NCI-H345 treated with DMSO at 0.1 percent for 48 hours (cell line): ENCODE measurements around the gene RPS6KC1.
"Not testable (repeated sequence)": the region's sequence is repeated elsewhere in the genome, so short reads cannot be mapped to it uniquely, and the experiment has no call there.

Experiments used
- DNase-seq: peaks from one replicate; lab custom pipeline; 2025; ENCODE audit not compliant: unreplicated experiment; lab: John Stamatoyannopoulos, UW

RPS6KC1 gene

GRCh38 chr1:213054733-213055591 lies 3.9 kb downstream of the RPS6KC1 start:
- no peak for DNase-seq

- DNase-seq = no peak
Measured at GRCh38 chr1:213055767-213056166, 4.7 kb downstream of the RPS6KC1 start.

DNA sequence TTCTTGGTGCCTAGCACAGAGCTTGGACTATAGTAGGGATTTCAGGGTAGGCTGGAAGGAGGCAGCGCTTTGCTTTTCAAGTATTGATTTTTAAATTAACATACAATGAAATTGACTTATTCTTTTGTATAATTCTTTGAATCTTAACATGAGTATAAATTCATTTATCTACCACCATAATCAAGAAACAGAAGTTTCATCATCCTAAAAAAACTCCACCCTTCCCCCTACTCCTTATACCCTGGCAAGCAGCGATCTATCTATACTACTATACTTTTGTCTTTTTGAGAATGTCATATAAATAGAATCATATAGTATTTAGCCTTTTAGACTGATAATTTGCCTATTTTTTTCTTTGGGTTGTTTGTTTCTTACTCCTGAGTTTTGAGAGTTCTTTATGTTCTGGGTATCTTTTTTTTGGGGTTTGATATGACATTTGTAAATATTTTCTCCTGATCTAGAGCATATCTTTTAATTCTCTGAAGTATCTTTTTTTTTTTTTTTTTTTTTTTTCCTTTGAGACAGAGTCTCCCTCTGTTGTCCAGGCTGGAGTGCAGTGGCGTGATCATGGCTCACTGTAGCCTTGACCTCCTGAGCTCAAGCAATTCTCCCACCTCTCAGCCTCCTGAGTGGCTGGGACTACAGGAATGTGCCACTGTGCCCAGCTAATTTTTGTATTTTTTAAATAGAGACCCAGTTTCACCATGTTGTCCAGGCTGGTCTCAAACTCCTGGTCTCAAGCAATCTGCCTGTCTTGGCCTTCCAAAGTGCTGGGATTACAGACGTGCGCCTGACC lies 6.4 kb downstream of the RPS6KC1 start:
- no peak for DNase-seq

GRCh38 chr1:213060836-213061235 lies 9.8 kb downstream of the RPS6KC1 start:
- DNase-seq = peak; percentile 83

DNA sequence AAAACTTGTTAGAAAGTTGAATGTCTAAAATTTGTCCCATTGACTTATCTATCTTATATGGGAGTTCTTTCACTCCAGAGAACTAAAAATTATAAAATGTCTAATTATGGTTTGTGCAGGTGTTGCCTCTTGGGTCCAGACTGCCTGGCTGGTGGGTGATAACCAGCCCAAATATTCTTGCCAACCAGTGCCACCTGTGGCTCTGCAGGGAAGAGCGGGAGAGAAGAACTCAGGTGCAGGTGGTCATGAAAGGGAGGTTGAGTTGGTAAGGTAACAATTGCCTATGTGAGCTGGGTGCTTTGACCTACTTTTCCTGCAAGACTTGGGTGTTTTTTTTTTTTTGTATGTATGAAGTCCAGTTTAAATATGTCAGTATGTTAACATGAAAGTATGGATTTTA lies 10.2 kb downstream of the RPS6KC1 start:
- peak; percentile 59 for DNase-seq

DNA sequence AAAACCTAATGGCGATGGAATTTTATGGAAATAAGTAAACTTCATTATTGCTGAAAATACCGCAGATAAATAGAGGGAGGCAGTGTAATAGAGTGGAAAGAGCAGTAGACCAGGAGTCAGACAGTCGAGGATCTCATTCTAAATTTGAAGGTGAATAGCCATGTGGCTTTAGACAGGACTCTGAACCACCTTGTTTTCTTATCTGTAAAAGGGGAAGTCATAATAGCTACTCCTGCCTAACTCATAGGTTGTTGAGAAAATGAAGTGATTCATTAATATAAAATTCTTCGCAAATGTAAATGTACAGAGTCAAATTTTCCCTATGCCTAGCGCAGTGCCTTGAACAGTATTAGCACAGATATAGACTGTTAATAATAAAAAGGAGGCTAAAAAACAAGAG lies 14.8 kb downstream of the RPS6KC1 start:
- no peak for DNase-seq

- DNase-seq = no peak
Measured at GRCh38 chr1:213066363-213066762, 15.3 kb downstream of the RPS6KC1 start.

DNA sequence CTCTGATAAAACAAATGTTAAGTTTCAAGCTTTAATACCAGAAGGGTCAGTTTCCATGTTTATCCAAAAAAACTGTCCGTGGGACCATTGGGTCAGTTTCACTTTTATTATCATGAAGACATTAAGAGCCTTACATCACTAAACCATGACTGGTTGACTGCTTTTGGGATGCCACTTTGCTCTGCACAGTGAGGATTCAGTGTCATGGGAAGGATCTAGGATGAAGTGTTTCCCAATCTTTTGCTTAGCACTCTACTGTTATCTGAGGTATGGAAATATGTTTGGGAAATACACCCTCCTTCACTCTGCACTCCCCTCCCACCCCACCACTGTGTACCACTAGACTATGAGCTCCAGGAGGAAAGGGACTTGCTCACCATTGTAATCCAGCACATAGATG lies 16.3 kb downstream of the RPS6KC1 start:
- DNase-seq = no peak

- DNase-seq = no peak
Measured at GRCh38 chr1:213070406-213070805, 19.4 kb downstream of the RPS6KC1 start.

DNA sequence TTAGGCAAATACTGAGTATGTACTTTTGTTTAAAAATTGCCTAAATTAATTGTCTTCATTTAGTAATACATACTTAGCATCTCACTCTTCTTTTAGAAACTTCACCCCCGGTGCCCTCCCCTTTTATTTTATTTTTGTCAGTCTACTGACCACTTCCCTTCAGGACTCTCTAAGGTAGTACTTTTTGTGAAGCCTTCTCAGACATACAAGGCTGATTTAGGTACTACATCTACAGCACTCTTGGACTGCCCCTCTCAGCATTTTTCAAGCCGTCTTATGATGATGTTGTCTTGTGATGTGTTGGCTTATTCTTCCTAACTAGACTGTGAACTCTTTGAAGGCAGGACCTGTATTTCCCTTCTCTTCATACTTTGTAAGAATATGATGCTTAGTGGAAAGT lies 24.7 kb downstream of the RPS6KC1 start:
- DNase-seq = no peak

- DNase-seq = no peak
Measured at GRCh38 chr1:213082420-213083111, 31.5 kb downstream of the RPS6KC1 start.

DNA sequence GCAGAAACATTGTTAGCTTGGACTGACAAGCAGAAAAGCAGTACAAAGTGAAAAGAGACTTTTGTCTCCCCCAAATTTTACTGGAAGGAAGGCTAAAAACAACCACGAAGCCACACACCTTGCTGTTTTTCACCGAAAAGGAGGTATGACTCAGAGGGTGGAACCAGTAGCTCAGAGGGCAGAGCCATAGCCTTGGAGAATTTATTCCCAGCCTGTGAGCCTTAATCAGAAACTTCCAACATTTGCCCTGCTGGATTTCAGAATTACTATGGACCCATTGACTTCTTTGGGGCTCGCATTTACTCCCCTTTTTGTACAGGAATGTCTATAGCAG lies 32.0 kb downstream of the RPS6KC1 start:
- no peak for DNase-seq

GRCh38 chr1:213087911-213088310 lies 36.9 kb downstream of the RPS6KC1 start:
- DNase-seq = no peak

DNA sequence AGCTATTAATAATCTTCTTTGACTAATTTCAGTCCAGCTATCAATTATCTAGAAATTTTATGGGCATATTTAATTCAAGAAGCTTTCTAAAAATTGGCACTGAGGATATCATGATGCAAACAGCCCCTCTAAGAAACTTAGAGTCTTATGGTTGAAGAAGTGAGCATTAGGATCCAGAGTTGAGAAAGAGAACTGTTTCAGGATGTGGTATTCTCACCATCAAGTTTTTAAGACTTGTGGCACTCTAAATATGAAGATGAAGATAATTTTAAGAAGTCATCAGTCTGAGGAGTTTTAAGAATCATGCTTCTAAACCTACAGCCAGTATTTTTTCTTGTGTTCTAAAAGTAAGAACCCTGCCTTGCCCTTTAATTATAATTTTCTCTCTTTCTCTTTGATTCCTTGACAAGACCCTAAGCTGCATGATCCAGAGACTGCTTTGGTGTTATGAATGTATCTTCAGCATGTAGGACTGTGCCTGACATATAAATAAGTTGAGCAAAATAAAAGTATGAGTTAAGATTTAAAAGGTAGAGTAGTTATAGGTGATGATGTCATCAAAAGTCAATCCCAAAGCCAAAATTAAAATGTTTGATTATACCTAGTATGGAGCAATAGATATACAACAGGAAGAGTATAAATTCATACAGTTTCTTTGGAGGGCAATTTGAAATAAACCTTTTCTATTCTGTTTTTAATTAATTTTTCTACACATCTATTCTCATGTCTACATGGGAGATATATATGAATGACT lies 39.1 kb downstream of the RPS6KC1 start:
- no peak for DNase-seq

DNA sequence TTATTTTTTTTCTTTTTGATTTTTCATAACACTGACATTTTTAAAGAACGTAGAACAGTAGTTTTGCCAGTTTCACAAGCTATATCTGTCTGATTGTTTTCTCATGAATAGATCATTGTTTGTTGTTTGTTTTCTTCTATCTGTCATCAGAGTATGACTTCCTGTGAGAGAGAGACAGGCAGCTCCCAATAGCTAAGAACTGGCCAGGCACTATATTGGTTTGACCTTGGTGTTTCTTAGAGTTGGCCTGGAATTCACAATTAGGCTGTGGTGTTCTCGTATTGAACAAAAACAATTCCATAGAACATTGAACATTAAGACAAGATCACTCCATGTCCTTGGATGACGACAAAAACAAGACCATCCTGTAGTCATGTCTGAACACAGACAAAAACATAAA lies 43.4 kb downstream of the RPS6KC1 start:
- no peak for DNase-seq

- no peak for DNase-seq
Measured at GRCh38 chr1:213095467-213095866, 44.4 kb downstream of the RPS6KC1 start.

DNA sequence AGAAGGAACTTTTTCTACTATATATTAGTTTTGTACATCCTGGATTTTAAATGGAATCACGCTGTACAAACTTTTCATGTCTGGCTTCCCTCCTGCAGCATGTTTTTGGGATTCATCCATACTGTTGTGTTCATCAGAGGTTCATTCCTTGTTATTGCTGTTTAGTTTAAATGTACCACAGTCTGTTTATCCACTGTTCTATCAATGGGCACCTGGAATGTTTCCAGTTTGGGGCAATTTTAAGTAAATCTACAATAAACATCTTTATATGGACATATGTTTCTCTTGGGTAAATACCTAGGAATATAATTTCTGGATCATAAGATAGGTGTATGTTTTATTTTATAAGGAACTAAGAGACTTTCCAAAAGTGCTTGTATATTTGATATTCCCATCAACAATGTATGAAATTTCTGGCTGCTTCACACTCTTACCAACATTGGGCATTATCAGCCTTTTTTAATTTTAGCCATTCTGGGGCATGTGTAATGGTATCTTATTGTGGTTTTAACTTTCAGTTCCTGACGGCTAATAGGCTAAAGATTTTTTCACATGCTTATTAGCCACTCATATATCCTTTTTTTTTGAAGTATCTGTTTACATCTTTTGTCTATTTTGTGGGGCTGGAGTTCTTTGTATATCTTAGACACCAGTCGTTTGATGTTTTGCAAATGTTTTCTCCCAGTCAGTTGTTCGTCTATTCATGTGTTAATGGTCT lies 48.8 kb downstream of the RPS6KC1 start:
- DNase-seq = no peak

GRCh38 chr1:213100565-213100964 lies 49.5 kb downstream of the RPS6KC1 start:
- DNase-seq = not testable (repeated sequence)

DNA sequence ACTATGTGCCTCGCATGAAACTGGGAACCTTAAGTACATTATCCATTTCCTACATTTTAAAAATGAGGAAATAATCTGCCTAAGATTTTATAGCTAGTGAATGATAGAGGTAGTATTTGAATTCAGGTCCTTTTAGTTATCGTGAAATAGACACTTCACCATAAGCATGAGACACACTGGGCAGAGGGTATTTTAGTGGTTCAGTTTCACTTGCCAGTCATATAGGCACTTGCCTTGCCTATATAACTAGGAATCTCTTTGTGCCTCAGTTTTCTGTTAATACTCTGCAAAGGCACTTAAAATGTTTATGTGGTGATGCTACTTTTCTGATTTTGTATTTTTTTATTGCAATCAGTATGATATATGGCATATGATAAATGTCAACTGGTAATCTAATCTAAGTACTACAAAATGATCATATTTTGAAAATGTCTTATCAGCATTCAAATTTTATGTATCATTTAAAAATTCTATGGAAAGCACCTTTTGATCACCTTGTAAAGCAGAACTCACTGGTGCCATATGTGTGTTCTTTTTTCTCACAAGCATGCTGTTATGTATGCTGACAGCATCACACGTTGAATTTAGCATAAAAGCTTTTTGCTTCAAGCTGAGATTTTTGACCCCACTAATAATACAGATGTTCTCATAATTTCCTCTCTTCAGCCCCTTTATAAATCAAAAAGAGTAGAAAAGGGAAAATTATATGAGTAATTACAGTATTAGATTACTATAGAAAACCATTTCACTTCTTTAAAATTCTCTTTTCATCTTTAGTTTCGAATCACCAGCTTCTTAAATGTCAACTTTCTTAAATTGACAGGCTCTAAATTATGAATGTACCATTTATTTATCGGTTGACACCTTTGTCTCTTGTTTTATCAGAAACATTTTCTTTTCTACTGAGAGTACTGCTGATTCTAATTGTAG lies 52.6 kb downstream of the RPS6KC1 start:
- DNase-seq = no peak
